Measurements from ENCODE around the gene VTI1A. TPM values are rescaled to one million over a fixed set of nuclear protein-coding genes. Genes with fewer than 3 reads are reported as not detected.

The VTI1A gene
- total RNA-seq, 1 donor from 2014 or later = 26.3 TPM

- no peaks in the 10 kb centered on the region for H3K9me3 Mint-ChIP-seq (ENCODE audit: unreplicated experiment)
- no peak overlapping the region for H3K4me3 Mint-ChIP-seq (ENCODE audit: unreplicated experiment)
- peaks cover 4% of the 10 kb centered on the region for H3K4me1 Mint-ChIP-seq (ENCODE audit: unreplicated experiment)
- no peak overlapping the region for H3K27ac Mint-ChIP-seq (ENCODE audit: unreplicated experiment)
- TF ChIP-seq CTCF (IDR thresholded peaks at IDR 0.05) = no peak
- DNase-seq (ENCODE audit: extremely low spot score, unreplicated experiment) = no peak
- H3K36me3 Mint-ChIP-seq (ENCODE audit: unreplicated experiment) = no peaks in the 10 kb centered on the region
- H3K27me3 Mint-ChIP-seq (ENCODE audit: unreplicated experiment) = no peaks in the 10 kb centered on the region
Measured at GRCh38 chr10:112601214-112602090, 154.4 kb downstream of the VTI1A start.

GRCh38 chr10:112603062-112603461 is 156.0 kb downstream of the VTI1A start:
- no peak overlapping the region for H3K27ac Mint-ChIP-seq (ENCODE audit: unreplicated experiment)
- no peak for TF ChIP-seq CTCF (IDR thresholded peaks at IDR 0.05)
- peaks cover 4% of the 10 kb centered on the region for H3K4me1 Mint-ChIP-seq (ENCODE audit: unreplicated experiment)
- H3K27me3 Mint-ChIP-seq (ENCODE audit: unreplicated experiment) = no peaks in the 10 kb centered on the region
- H3K4me3 Mint-ChIP-seq (ENCODE audit: unreplicated experiment) = no peak overlapping the region
- no peaks in the 10 kb centered on the region for H3K9me3 Mint-ChIP-seq (ENCODE audit: unreplicated experiment)
- no peak for DNase-seq (ENCODE audit: extremely low spot score, unreplicated experiment)
- no peaks in the 10 kb centered on the region for H3K36me3 Mint-ChIP-seq (ENCODE audit: unreplicated experiment)

GRCh38 chr10:112605063-112605462 is 158.0 kb downstream of the VTI1A start:
- H3K27ac Mint-ChIP-seq (ENCODE audit: unreplicated experiment) = no peak overlapping the region
- DNase-seq (ENCODE audit: extremely low spot score, unreplicated experiment) = no peak
- no peak overlapping the region for H3K4me3 Mint-ChIP-seq (ENCODE audit: unreplicated experiment)
- no peaks in the 10 kb centered on the region for H3K27me3 Mint-ChIP-seq (ENCODE audit: unreplicated experiment)
- H3K36me3 Mint-ChIP-seq (ENCODE audit: unreplicated experiment) = no peaks in the 10 kb centered on the region
- no peak for TF ChIP-seq CTCF (IDR thresholded peaks at IDR 0.05)
- H3K9me3 Mint-ChIP-seq (ENCODE audit: unreplicated experiment) = no peaks in the 10 kb centered on the region
- H3K4me1 Mint-ChIP-seq (ENCODE audit: unreplicated experiment) = peaks cover 4% of the 10 kb centered on the region

- no peak overlapping the region for H3K4me3 Mint-ChIP-seq (ENCODE audit: unreplicated experiment)
- DNase-seq (ENCODE audit: extremely low spot score, unreplicated experiment) = no peak
- no peaks in the 10 kb centered on the region for H3K36me3 Mint-ChIP-seq (ENCODE audit: unreplicated experiment)
- H3K27ac Mint-ChIP-seq (ENCODE audit: unreplicated experiment) = no peak overlapping the region
- TF ChIP-seq CTCF (IDR thresholded peaks at IDR 0.05) = no peak
- H3K27me3 Mint-ChIP-seq (ENCODE audit: unreplicated experiment) = no peaks in the 10 kb centered on the region
- H3K9me3 Mint-ChIP-seq (ENCODE audit: unreplicated experiment) = no peaks in the 10 kb centered on the region
- peaks cover 4% of the 10 kb centered on the region for H3K4me1 Mint-ChIP-seq (ENCODE audit: unreplicated experiment)
Measured at GRCh38 chr10:112607506-112607905, 160.5 kb downstream of the VTI1A start.

- Mint-ChIP-seq H3K4me1 (ENCODE audit: unreplicated experiment) (no peaks in the 10 kb centered on the region), H3K27ac (ENCODE audit: unreplicated experiment) (no peak overlapping the region), H3K36me3 (ENCODE audit: unreplicated experiment) (peaks cover 6% of the 10 kb centered on the region), H3K4me3 (ENCODE audit: unreplicated experiment) (no peak overlapping the region), H3K9me3 (ENCODE audit: unreplicated experiment) (peaks cover 16% of the 10 kb centered on the region), H3K27me3 (ENCODE audit: unreplicated experiment) (no peaks in the 10 kb centered on the region)
- no peak for TF ChIP-seq CTCF (IDR thresholded peaks at IDR 0.05)
- no peak for DNase-seq (ENCODE audit: extremely low spot score, unreplicated experiment)
Measured at GRCh38 chr10:112613620-112614019, 166.6 kb downstream of the VTI1A start.

Data from osteocyte (in vitro differentiated cells).